ENCODE results near the gene AADACL4.

Gene AADACL4

DNA sequence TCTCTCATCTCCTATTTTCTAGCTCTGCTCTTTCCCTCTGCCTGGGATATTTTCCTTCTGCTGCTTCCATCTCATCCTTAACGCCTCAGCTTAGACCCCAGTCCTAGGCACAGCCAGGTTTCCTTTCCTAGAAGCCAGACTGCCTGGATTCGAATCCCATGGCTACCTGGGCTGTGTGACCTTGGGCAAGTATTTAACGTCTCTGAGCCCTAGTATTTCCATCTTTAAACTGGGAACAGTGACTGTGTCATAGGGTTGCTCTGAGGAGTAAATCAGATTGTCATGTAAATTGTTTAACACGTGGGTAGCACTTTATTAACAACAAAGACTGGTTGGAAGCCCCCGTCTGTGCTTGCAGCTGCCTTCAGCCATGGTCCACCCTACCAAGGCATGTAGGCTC is 44.2 kb upstream of the AADACL4 start:
- H3K27ac ChIP-seq, result no peak overlapping the region

GRCh38 chr1:12600335-12600734 is 43.5 kb upstream of the AADACL4 start:
- no peak overlapping the region; the same call in 1 of the 2 replicates for H3K27ac ChIP-seq
- no peak for TF ChIP-seq CTCF (conservative IDR thresholded peaks at IDR 0.05)
- no peak for TF ChIP-seq ZFX (IDR thresholded peaks at IDR 0.05)

More for the DNA sequence above, 44.2 kb upstream of the AADACL4 start:
- TF ChIP-seq ZFX (IDR thresholded peaks at IDR 0.05), result no peak
- no peak for TF ChIP-seq CTCF (conservative IDR thresholded peaks at IDR 0.05)

DNA sequence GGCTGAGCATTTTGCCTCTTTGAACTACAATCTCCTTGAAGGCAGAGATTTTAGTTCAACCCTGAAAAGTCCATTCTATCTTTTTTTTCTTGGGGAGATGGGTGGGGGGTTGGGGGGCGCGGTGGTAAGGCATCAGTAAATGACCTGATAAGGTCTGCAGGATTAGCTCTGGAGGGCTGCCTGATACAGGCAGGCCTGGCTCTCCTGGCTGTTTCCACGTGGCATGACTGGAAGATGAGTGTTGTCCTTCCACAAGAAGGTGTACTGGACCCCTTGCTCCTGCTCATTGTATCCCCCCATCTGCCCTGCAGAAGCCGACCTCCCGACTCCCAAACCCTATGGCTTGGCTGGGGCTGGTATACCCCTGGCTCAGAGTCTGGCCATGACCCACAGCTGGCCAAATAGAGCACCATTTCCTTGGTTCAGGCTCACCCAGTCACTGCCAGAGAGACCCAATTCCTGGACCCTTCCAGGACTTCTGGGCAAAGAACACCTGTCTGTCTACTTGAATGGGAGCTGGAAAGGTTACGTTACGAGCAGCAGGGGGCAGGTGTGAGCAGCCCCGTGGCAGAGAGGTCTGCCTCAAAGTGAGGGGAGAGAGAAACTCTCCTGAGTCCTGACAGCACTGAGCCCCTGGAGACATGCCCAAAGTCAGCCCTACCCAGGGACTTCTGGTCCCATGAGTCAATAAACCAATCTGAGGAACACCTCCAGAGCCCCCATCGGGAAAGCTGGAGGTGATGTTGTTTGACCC is 42.8 kb upstream of the AADACL4 start:
- no peak for TF ChIP-seq CTCF (conservative IDR thresholded peaks at IDR 0.05)
- TF ChIP-seq ZFX (IDR thresholded peaks at IDR 0.05), result no peak
- H3K27ac ChIP-seq, result no peak overlapping the region; the same call in 1 of the 2 replicates

DNA sequence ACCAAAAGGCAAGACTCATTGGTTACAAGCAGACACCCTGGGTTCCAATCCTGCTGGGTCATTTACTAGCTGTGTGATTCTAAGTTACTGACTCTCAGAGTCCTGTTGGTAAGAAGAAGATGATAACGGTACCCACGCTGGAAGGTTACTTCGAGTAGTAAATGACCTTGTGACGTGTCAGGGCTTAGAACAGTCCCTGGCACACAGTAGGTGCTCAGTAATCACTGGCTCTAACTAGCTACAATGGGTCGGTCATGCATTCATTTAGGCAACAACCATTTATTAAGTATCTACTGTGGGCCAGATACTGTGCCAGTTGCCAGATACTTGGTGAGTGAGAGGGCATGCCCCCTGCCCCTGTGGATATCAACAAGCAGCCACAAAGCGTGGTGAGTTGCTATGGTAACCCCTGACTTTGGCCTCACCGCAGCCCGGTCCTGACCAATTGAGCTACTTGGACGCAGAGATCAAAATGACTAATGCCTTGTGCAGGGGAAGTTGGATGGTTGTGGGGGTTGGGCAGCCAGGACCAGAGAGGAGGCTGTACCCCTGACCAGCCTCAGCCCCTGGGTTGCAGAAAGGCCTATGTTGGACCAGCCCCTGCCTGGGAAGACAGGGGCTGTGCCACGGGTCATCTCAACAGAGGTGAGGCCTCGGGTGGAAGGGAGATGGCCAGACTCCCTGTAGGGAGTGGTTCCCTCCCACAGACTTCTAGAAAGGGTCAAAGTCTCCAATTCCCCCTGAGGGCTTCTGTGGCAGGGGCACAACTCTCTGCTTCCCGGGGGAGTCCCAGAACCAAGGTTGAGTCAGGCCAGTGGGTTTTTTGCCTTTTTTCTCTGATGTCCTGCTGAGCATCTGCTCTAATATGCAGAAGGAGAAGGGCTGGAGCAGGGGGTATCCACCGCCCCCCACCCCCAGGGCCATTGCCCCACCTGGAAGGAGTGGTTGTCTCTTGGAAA is 41.9 kb upstream of the AADACL4 start:
- no peak overlapping the region for H3K27ac ChIP-seq
- TF ChIP-seq CTCF (conservative IDR thresholded peaks at IDR 0.05) (no peak), ZFX (IDR thresholded peaks at IDR 0.05) (no peak)

GRCh38 chr1:12602659-12603024 is 41.2 kb upstream of the AADACL4 start:
- TF ChIP-seq ZFX (IDR thresholded peaks at IDR 0.05) (no peak), CTCF (conservative IDR thresholded peaks at IDR 0.05) (no peak)
- no peak overlapping the region for H3K27ac ChIP-seq

GRCh38 chr1:12603224-12603623 is 40.7 kb upstream of the AADACL4 start:
- no peak overlapping the region for H3K27ac ChIP-seq
- no peak for TF ChIP-seq ZFX (IDR thresholded peaks at IDR 0.05)
- TF ChIP-seq CTCF (conservative IDR thresholded peaks at IDR 0.05), result no peak

Measured in C4-2B (cell line).